OCI-LY7 (cell line): ENCODE data around the gene CHST11. TPM values are rescaled to one million over a fixed set of nuclear protein-coding genes. Genes with fewer than 3 reads are reported as not detected.

ENCODE experiments used
- BruUV-seq: library from RNA; stranded (reverse); fragments of 400-500 nt; replicated peaks from 2 replicates; lab custom pipeline; 2021; lab: Mats Ljungman, UMichigan
- CTCF ChIA-PET: fragments of 300-600 bp; sonication (Branson Sonifier 250); formaldehyde crosslinking; loops from one replicate; lab custom pipeline; 2022; ENCODE audit warnings: antibody characterized with exemption; ENCODE audit not compliant: unreplicated experiment; lab: Charles Lee
- POLR2A ChIA-PET: fragments of 300-600 bp; sonication (Branson Sonifier 250); formaldehyde crosslinking; loops from one replicate; lab custom pipeline; 2022; ENCODE audit warnings: antibody characterized with exemption; lab: Charles Lee
- DNase-seq: peaks from one replicate; pipeline ENCODE4 v3.0.0-alpha.2; 2015; ENCODE audit warnings: low spot score
- H2AFZ ChIP-seq: fragments of 200-600 bp; sonication (generic), shearing (Covaris generic); 2 replicates; pipeline ENCODE4 v1.6.1; 2014; ENCODE audit warnings: mild to moderate bottlenecking, antibody characterized with exemption, low read length, moderate library complexity
- H3K27ac ChIP-seq: fragments of 200-600 bp; sonication (generic); 2 replicates; pipeline ENCODE4 v1.5.1; 2014; ENCODE audit warnings: mixed run types, low read depth, mild to moderate bottlenecking, moderate library complexity, low read length, inconsistent platforms; ENCODE audit not compliant: poor library complexity, severe bottlenecking
- H3K36me3 ChIP-seq: fragments of 200-600 bp; sonication (generic); 2 replicates; pipeline ENCODE4 v1.6.1; 2014; ENCODE audit warnings: mild to moderate bottlenecking, antibody characterized with exemption, low read length, moderate library complexity, mixed read lengths; ENCODE audit not compliant: insufficient read depth
- H3K4me1 ChIP-seq: fragments of 200-600 bp; sonication (generic); 2 replicates; pipeline ENCODE4 v1.5.1; 2014; ENCODE audit warnings: mild to moderate bottlenecking, low read length; ENCODE audit not compliant: insufficient read depth, poor library complexity, severe bottlenecking
- H3K4me2 ChIP-seq: fragments of 200-600 bp; sonication (generic); 2 replicates; pipeline ENCODE4 v1.6.1; 2014; ENCODE audit warnings: mild to moderate bottlenecking, low read length
- H3K4me3 ChIP-seq: fragments of 200-600 bp; sonication (generic); 2 replicates; pipeline ENCODE4 v1.5.1; 2014; ENCODE audit warnings: mild to moderate bottlenecking, low read depth, low read length; ENCODE audit not compliant: poor library complexity, severe bottlenecking
- H3K79me2 ChIP-seq: fragments of 200-600 bp; sonication (generic); 2 replicates; pipeline ENCODE4 v1.6.1; 2016; ENCODE audit warnings: low read depth, mild to moderate bottlenecking, low read length, moderate library complexity, mixed read lengths; ENCODE audit not compliant: insufficient read depth
- H3K9me2 ChIP-seq: fragments of 200-600 bp; sonication (generic); 2 replicates; pipeline ENCODE4 v1.6.1; 2016; ENCODE audit warnings: mild to moderate bottlenecking, low read length, mixed read lengths; ENCODE audit not compliant: insufficient read depth
- H3K9me3 ChIP-seq: fragments of 200-600 bp; sonication (generic); 2 replicates; pipeline ENCODE4 v1.6.1; 2014; ENCODE audit warnings: mild to moderate bottlenecking, mixed run types, low read length, mixed read lengths
- H4K20me1 ChIP-seq: fragments of 200-600 bp; sonication (generic); 2 replicates; pipeline ENCODE4 v1.6.1; 2014; ENCODE audit warnings: mild to moderate bottlenecking, antibody characterized with exemption, low read length, moderate library complexity, mixed read lengths; ENCODE audit not compliant: insufficient read depth
- CTCF ChIP-seq: fragments of 200-600 bp; sonication (generic); conservative IDR thresholded peaks from 2 replicates; pipeline ENCODE4 v1.5.1; 2014; ENCODE audit warnings: mild to moderate bottlenecking, antibody characterized with exemption, low read length, moderate library complexity, mixed read lengths
- EZH2phosphoT487 ChIP-seq: fragments of 200-600 bp; sonication (generic); IDR thresholded peaks from 2 replicates; pipeline ENCODE4 v1.6.1; 2018; ENCODE audit warnings: low read depth, borderline replicate concordance, mild to moderate bottlenecking, mixed run types, antibody characterized with exemption, low read length, moderate library complexity, mixed read lengths
- intact Hi-C: fragments of 100-400 bp; cut with micrococcal nuclease; formaldehyde crosslinking; loops from one replicate; pipeline ENCODE4 v1.10.0; 2022; ENCODE audit not compliant: unreplicated experiment
- total RNA-seq, 2 experiments: library from RNA; depleted of rRNA in 1 of 2; stranded (reverse); fragments of >200 nt in 1 of 2; shearing (Covaris generic) in 1 of 2; gene quantifications; 2 replicates each; pipeline ENCODE4 v1.2.3, GENCODE V29; 2014 to 2022

The CHST11 gene
- total RNA-seq, 2 experiments from 2014 or later: 15.2 to 41.6 TPM

- no peak overlapping the region for H3K4me3 ChIP-seq
- CTCF ChIA-PET: no interaction called here
- H3K4me2 ChIP-seq: no peak overlapping the region
- H4K20me1 ChIP-seq: no peaks in the 10 kb centered on the region
- no peak for DNase-seq
- peaks cover 38% of the 10 kb centered on the region for H3K79me2 ChIP-seq
- no peak overlapping the region for H2AFZ ChIP-seq
- H3K36me3 ChIP-seq: peaks cover 28% of the 10 kb centered on the region
- no TSS peak for BruUV-seq
- intact Hi-C loops: no loop called here
- H3K27ac ChIP-seq: no peak overlapping the region
- peaks cover 23% of the 10 kb centered on the region for H3K4me1 ChIP-seq
- TF ChIP-seq CTCF (no peak), EZH2phosphoT487 (no peak)
- POLR2A ChIA-PET: interaction anchor here (0.5 to 2.1 kb wide), 3 partner anchors 13 to 409 kb away, joined by 3 to 7 read pairs (median 3); no protein-coding TSS in a partner anchor
- H3K9me2 ChIP-seq: no peaks in the 10 kb centered on the region
- peaks cover 18% of the 10 kb centered on the region; the same call in 1 of the 2 replicates for H3K9me3 ChIP-seq
Observed at GRCh38 chr12:104529130-104529874, 72.6 kb downstream of the CHST11 start.

- POLR2A ChIA-PET: no interaction called here
- intact Hi-C loops: no loop called here
- H3K9me3 ChIP-seq: peaks cover 18% of the 10 kb centered on the region; the same call in 1 of the 2 replicates
- H3K9me2 ChIP-seq: no peaks in the 10 kb centered on the region
- H2AFZ ChIP-seq: no peak overlapping the region
- TF ChIP-seq EZH2phosphoT487 (no peak), CTCF (no peak)
- no peak overlapping the region for H3K27ac ChIP-seq
- no peak overlapping the region for H3K4me3 ChIP-seq
- H3K4me1 ChIP-seq: peaks cover 42% of the 10 kb centered on the region
- DNase-seq: no peak
- H3K4me2 ChIP-seq: no peak overlapping the region
- peaks cover 18% of the 10 kb centered on the region; the same call in 1 of the 2 replicates for H3K79me2 ChIP-seq
- CTCF ChIA-PET: no interaction called here
- H4K20me1 ChIP-seq: no peaks in the 10 kb centered on the region
- no TSS peak for BruUV-seq
- H3K36me3 ChIP-seq: peaks cover 17% of the 10 kb centered on the region
Observed at GRCh38 chr12:104532636-104533035, 75.9 kb downstream of the CHST11 start.

DNA sequence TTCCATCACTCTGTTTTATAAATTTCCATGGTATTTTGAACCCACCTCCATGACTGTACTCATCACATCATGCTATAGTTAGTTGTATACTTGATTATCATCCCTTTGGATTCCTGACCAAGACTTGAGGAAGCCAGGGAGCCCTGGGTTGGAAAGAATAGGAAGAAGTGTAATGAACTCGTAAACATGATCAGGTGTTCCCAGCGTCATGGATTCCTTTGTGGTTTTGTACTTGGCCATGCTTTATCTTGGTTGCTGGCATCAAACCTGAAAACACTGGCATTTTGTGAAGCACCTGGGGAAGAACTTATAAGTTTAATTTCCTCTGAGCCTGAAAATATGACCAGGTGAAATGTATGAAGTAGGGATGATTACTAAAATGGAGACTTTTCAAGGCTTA, 76.4 kb downstream of the CHST11 start:
- ChIA-PET POLR2A (no interaction called here), CTCF (no interaction called here)

More for the DNA sequence above, 76.4 kb downstream of the CHST11 start:
- Histone ChIP-seq H3K4me2 (no peak overlapping the region), H3K36me3 (peaks cover 13% of the 10 kb centered on the region), H3K4me3 (no peak overlapping the region), H3K9me3 (peaks cover 13% of the 10 kb centered on the region; the same call in 1 of the 2 replicates), H4K20me1 (no peaks in the 10 kb centered on the region), H3K79me2 (peaks cover 18% of the 10 kb centered on the region; the same call in 1 of the 2 replicates), H2AFZ (no peak overlapping the region), H3K4me1 (peaks cover 45% of the 10 kb centered on the region), H3K27ac (no peak overlapping the region), H3K9me2 (no peaks in the 10 kb centered on the region)
- intact Hi-C loops: no loop called here
- TF ChIP-seq EZH2phosphoT487: no peak
- TF ChIP-seq CTCF: no peak
- BruUV-seq: no TSS peak
- DNase-seq: no peak
